Tibial nerve (tissue), 4 donors: ENCODE measurements around the gene CLCF1. TPM values are rescaled to one million over a fixed set of nuclear protein-coding genes. Genes with fewer than 3 reads are reported as not detected.
A peak's percentile ranks its signal among the peaks of the same experiment; 100 is the strongest.

Source experiments
- DNase-seq, 2 donors: peaks; one replicate each; pipeline ENCODE4 v3.0.0-alpha.2; 2019; ENCODE audit warnings: low spot score in 2 of 2
- H3K27ac ChIP-seq, 4 donors: fragments of 200-600 bp; sonication (generic) in 3 of 4; one replicate each; pipeline ENCODE4 v1.5.1; 2017 to 2019; ENCODE audit warnings: mild to moderate bottlenecking in 1 of 4
- H3K27me3 ChIP-seq, 2 donors: fragments of 200-600 bp; sonication (generic) in 1 of 2; one replicate each; pipeline versions ENCODE4 v1.5.1 to v1.6.0; 2017 to 2019
- H3K36me3 ChIP-seq, 3 donors: fragments of 200-600 bp; sonication (generic); one replicate each; pipeline ENCODE4 v1.5.1; 2018 to 2019
- H3K4me1 ChIP-seq, 4 donors: fragments of 200-600 bp; sonication (generic) in 3 of 4; one replicate each; pipeline ENCODE4 v1.5.1; 2017 to 2019
- H3K4me3 ChIP-seq, 4 donors: fragments of 200-600 bp; sonication (generic) in 3 of 4; one replicate each; pipeline ENCODE4 v1.5.1; 2017 to 2019; ENCODE audit warnings: mild to moderate bottlenecking in 1 of 4, moderate library complexity in 1 of 4
- H3K9me3 ChIP-seq, 4 donors: fragments of 200-600 bp; sonication (generic) in 3 of 4; one replicate each; pipeline ENCODE4 v1.5.1; 2017 to 2019
- EP300 ChIP-seq, 2 donors: sonication (generic); formaldehyde crosslinking; IDR thresholded peaks; one replicate each; pipeline ENCODE4 v1.6.1; 2017; ENCODE audit warnings: antibody characterized with exemption in 2 of 2, mild to moderate bottlenecking in 1 of 2
- POLR2A ChIP-seq, 2 donors: fragments of 450-650 bp; IDR thresholded peaks; one replicate each; pipeline ENCODE4 v1.6.1; 2017; ENCODE audit warnings: antibody characterized with exemption in 2 of 2, mild to moderate bottlenecking in 2 of 2, moderate library complexity in 2 of 2
- WGBS, 2 donors: methylation state at CpG; one replicate each; pipeline ENCODE4 v1.1.5; 2018; 5-methylcytosine and 5-hydroxymethylcytosine counted together
- total RNA-seq, 4 donors: library from RNA; depleted of rRNA; stranded (reverse); fragments of >200 nt; gene quantifications; one replicate each; pipeline ENCODE4 v1.1.0, GENCODE V29; 2016
- TF ChIP-seq, protein P1 (sequence below), 5 experiments: fragments of 200-600 bp in 3 of 5; fragments of 450-650 bp in 2 of 5; sonication (generic) in 3 of 5; IDR thresholded peaks; one replicate each; pipeline ENCODE4 v1.5.1; 2016 to 2019; ENCODE audit warnings: antibody characterized with exemption in 5 of 5, mild to moderate bottlenecking in 3 of 5, moderate library complexity in 2 of 5

The CLCF1 gene
- total RNA-seq, 4 donors from 2014 or later, result 3.7 to 23.1 (median 5.9) TPM

GRCh38 chr11:67393437-67393836 lies 20.0 kb upstream of the CLCF1 start:
- DNase-seq, result no peak
- WGBS, 2 donors, result 86 to 93% methylated on average over 15 to 18 of the region's 18 CpGs
- TF ChIP-seq POLR2A (IDR thresholded peaks at IDR 0.05) (no peak), EP300 (IDR thresholded peaks at IDR 0.05) (no peak)
- TF ChIP-seq, protein P1, sequence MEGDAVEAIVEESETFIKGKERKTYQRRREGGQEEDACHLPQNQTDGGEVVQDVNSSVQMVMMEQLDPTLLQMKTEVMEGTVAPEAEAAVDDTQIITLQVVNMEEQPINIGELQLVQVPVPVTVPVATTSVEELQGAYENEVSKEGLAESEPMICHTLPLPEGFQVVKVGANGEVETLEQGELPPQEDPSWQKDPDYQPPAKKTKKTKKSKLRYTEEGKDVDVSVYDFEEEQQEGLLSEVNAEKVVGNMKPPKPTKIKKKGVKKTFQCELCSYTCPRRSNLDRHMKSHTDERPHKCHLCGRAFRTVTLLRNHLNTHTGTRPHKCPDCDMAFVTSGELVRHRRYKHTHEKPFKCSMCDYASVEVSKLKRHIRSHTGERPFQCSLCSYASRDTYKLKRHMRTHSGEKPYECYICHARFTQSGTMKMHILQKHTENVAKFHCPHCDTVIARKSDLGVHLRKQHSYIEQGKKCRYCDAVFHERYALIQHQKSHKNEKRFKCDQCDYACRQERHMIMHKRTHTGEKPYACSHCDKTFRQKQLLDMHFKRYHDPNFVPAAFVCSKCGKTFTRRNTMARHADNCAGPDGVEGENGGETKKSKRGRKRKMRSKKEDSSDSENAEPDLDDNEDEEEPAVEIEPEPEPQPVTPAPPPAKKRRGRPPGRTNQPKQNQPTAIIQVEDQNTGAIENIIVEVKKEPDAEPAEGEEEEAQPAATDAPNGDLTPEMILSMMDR (IDR thresholded peaks at IDR 0.05), result no peak
- Histone ChIP-seq H3K27ac (no peak overlapping the region), H3K27me3 (no peaks in the 10 kb centered on the region), H3K9me3 (no peaks in the 10 kb centered on the region), H3K36me3 (peaks cover 0 to 51% (median 10%) of the 10 kb centered on the region in 3 donors), H3K4me1 (peaks cover 0 to 50% (median 18%) of the 10 kb centered on the region in 4 donors), H3K4me3 (no peak overlapping the region)

DNA sequence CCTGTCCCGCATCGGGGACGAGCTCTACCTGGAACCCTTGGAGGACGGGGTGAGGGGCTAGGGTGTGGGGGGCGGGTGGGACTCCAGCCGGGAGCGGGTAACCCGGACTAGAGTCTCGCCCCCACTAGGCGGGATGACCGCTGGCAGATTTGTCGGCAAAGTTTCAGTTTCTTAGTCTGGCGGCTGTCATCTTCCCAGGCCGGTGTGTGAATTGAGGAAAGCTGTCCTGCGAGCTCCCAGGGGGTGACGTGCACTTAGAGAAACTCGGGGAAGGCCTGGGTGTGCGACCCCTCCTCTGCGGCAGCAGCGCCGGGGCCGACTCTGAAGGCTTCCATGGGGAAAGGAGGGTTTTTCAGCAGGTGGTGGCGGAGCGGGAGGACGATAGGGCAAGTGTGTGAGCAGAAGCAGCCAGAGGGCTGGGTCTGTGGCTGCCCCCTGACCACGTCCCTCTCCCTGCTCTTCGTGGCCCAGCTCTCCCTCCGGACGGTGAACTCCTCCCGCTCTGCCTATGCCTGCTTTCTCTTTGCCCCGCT lies 18.9 kb upstream of the CLCF1 start:
- 8 to 27% methylated on average over 14 to 31 of the region's 31 CpGs for WGBS, 2 donors
- no peak for DNase-seq
- Histone ChIP-seq H3K36me3 (peaks cover 0 to 39% (median under 1%) of the 10 kb centered on the region in 3 donors), H3K27ac (peak overlapping the region in 3 of 4 donors; percentile 80 to 90 (median 82)), H3K9me3 (no peaks in the 10 kb centered on the region), H3K4me3 (peak overlapping the region; percentile 55 to 94 (median 88)), H3K4me1 (peaks cover 0 to 42% (median 17%) of the 10 kb centered on the region in 4 donors), H3K27me3 (no peaks in the 10 kb centered on the region)
- TF ChIP-seq EP300 (IDR thresholded peaks at IDR 0.05) (no peak), POLR2A (IDR thresholded peaks at IDR 0.05) (no peak)
- TF ChIP-seq, protein P1 (IDR thresholded peaks at IDR 0.05), result no peak

GRCh38 chr11:67391304-67392182 lies 18.1 kb upstream of the CLCF1 start, which contains the start of gene RAD9A:
Gene RAD9A (plus strand): TSS chr11:67391986. CDS start chr11:67392045, 59 bp downstream.
- Histone ChIP-seq H3K9me3 (no peaks in the 10 kb centered on the region), H3K36me3 (peaks cover 0 to 32% (median 0%) of the 10 kb centered on the region in 3 donors), H3K27ac (peak within 1 kb of the TSS; percentile 18 to 90 (median 81)), H3K4me3 (peak within 1 kb of the TSS; percentile 55 to 94 (median 88)), H3K27me3 (no peaks in the 10 kb centered on the region), H3K4me1 (peaks cover 0 to 35% (median 14%) of the 10 kb centered on the region in 4 donors)
- 1 to 3% methylated on average over 26 to 38 of the region's 75 CpGs for WGBS, 2 donors
- peak; percentile 93 to 96 for DNase-seq
- TF ChIP-seq, protein P1 (IDR thresholded peaks at IDR 0.05), result peak in 2 of 5 experiments; percentile 31 to 34
- peak; percentile 89 to 94 for TF ChIP-seq EP300 (IDR thresholded peaks at IDR 0.05)
- TF ChIP-seq POLR2A (IDR thresholded peaks at IDR 0.05), result peak; percentile 35 to 53

DNA sequence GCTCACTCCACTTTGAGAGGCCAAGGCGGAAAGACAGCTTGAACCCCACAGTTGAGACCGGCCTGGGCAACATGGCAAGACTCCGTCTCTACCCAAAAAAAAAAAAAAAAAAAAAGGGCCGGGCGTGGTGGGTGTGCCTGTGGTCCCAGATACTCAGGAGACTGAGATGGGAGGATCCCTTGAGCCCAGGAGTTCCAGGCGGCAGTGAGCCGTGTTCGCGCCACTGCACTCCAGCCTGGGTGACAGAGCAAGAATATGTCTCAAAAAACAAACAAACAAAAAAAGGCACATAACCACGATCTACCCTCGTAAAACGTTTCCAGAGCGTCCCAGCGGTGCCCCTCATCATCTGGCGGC lies 17.5 kb upstream of the CLCF1 start:
- WGBS, 2 donors, result 12 to 13% methylated on average over 15 of the region's 15 CpGs
- H3K36me3 ChIP-seq, result peaks cover 0 to 26% (median 0%) of the 10 kb centered on the region in 3 donors
- TF ChIP-seq EP300 (IDR thresholded peaks at IDR 0.05), result no peak
- TF ChIP-seq, protein P1 (IDR thresholded peaks at IDR 0.05), result no peak
- TF ChIP-seq POLR2A (IDR thresholded peaks at IDR 0.05), result no peak
- no peaks in the 10 kb centered on the region for H3K27me3 ChIP-seq
- no peaks in the 10 kb centered on the region for H3K9me3 ChIP-seq
- peaks cover 0 to 34% (median 14%) of the 10 kb centered on the region in 4 donors for H3K4me1 ChIP-seq
- peak overlapping the region; percentile 18 to 90 (median 81) for H3K27ac ChIP-seq
- DNase-seq, result no peak
- H3K4me3 ChIP-seq, result peak overlapping the region; percentile 55 to 94 (median 88)
